NT2/D1 (cell line): Measurements from ENCODE around the gene CACNA2D3.

Experiments
- DNase-seq: peaks from one replicate; pipeline ENCODE4 v3.0.0-alpha.2; 2011; ENCODE audit warnings: low read depth, low spot score
- H3K27me3 ChIP-seq: 2 replicates; pipeline ENCODE4 v1.6.0; 2011; ENCODE audit warnings: mild to moderate bottlenecking; ENCODE audit not compliant: insufficient read length, insufficient read depth
- H3K36me3 ChIP-seq: 2 replicates; pipeline ENCODE4 v1.6.1; 2011; ENCODE audit warnings: mild to moderate bottlenecking, low read length, mixed read lengths; ENCODE audit not compliant: insufficient read depth, insufficient read length
- H3K4me1 ChIP-seq: 2 replicates; pipeline ENCODE4 v1.5.1; 2011; ENCODE audit not compliant: insufficient read depth, insufficient read length
- H3K4me3 ChIP-seq: 2 replicates; pipeline ENCODE4 v1.5.1; 2011; ENCODE audit warnings: low read depth; ENCODE audit not compliant: insufficient read length
- H3K9ac ChIP-seq: 2 replicates; pipeline ENCODE4 v1.6.0; 2011; ENCODE audit warnings: low read depth; ENCODE audit not compliant: insufficient read length
- H3K9me3 ChIP-seq: 2 replicates; pipeline ENCODE4 v1.5.1; 2011; ENCODE audit warnings: mild to moderate bottlenecking, low read length; ENCODE audit not compliant: insufficient read depth
- SUZ12 ChIP-seq: IDR thresholded peaks from 2 replicates; pipeline ENCODE4 v1.6.1; 2011; ENCODE audit not compliant: insufficient read length, insufficient read depth; ENCODE audit errors: extremely low read depth
- YY1 ChIP-seq: IDR thresholded peaks from 2 replicates; pipeline ENCODE4 v1.6.1; 2011; ENCODE audit not compliant: insufficient read length, insufficient read depth
- ZNF274 ChIP-seq: IDR thresholded peaks from 2 replicates; pipeline ENCODE4 v1.6.1; 2011; ENCODE audit warnings: mild to moderate bottlenecking, low read depth, low read length

CACNA2D3 gene

GRCh38 chr3:54358316-54358715, 236.0 kb downstream of the CACNA2D3 start:
- no peaks in the 10 kb centered on the region for H3K36me3 ChIP-seq
- no peaks in the 10 kb centered on the region for H3K9me3 ChIP-seq
- H3K27me3 ChIP-seq = no peaks in the 10 kb centered on the region
- no peak overlapping the region for H3K4me3 ChIP-seq
- no peaks in the 10 kb centered on the region for H3K4me1 ChIP-seq
- TF ChIP-seq ZNF274 (no peak), SUZ12 (no peak), YY1 (no peak)
- DNase-seq = no peak
- H3K9ac ChIP-seq = no peak overlapping the region

GRCh38 chr3:54358969-54359694, 236.8 kb downstream of the CACNA2D3 start:
- Histone ChIP-seq H3K9ac (no peak overlapping the region), H3K27me3 (no peaks in the 10 kb centered on the region), H3K36me3 (no peaks in the 10 kb centered on the region), H3K4me1 (no peaks in the 10 kb centered on the region), H3K9me3 (no peaks in the 10 kb centered on the region), H3K4me3 (no peak overlapping the region)
- DNase-seq = no peak
- no peak for TF ChIP-seq YY1
- TF ChIP-seq SUZ12 = no peak
- no peak for TF ChIP-seq ZNF274

- Histone ChIP-seq H3K27me3 (no peaks in the 10 kb centered on the region), H3K4me1 (no peaks in the 10 kb centered on the region), H3K36me3 (no peaks in the 10 kb centered on the region), H3K4me3 (no peak overlapping the region), H3K9ac (no peak overlapping the region), H3K9me3 (no peaks in the 10 kb centered on the region)
- DNase-seq = no peak
- TF ChIP-seq SUZ12 (no peak), ZNF274 (no peak), YY1 (no peak)
Observed at GRCh38 chr3:54360320-54360719, 238.0 kb downstream of the CACNA2D3 start.

- H3K9me3 ChIP-seq = no peaks in the 10 kb centered on the region
- H3K9ac ChIP-seq = no peak overlapping the region
- H3K4me1 ChIP-seq = no peaks in the 10 kb centered on the region
- no peaks in the 10 kb centered on the region for H3K36me3 ChIP-seq
- H3K27me3 ChIP-seq = no peaks in the 10 kb centered on the region
- no peak for DNase-seq
- no peak overlapping the region for H3K4me3 ChIP-seq
- TF ChIP-seq ZNF274 (no peak), SUZ12 (no peak), YY1 (no peak)
Observed at GRCh38 chr3:54361746-54362283, 239.5 kb downstream of the CACNA2D3 start.

GRCh38 chr3:54366007-54366750, 243.8 kb downstream of the CACNA2D3 start:
- H3K9me3 ChIP-seq = no peaks in the 10 kb centered on the region
- H3K4me3 ChIP-seq = no peak overlapping the region
- H3K9ac ChIP-seq = no peak overlapping the region
- DNase-seq = no peak
- H3K27me3 ChIP-seq = no peaks in the 10 kb centered on the region
- no peaks in the 10 kb centered on the region for H3K4me1 ChIP-seq
- no peaks in the 10 kb centered on the region for H3K36me3 ChIP-seq
- no peak for TF ChIP-seq ZNF274
- no peak for TF ChIP-seq YY1

- no peak for TF ChIP-seq ZNF274
- no peak for TF ChIP-seq SUZ12
- no peak for TF ChIP-seq YY1
- H3K9ac ChIP-seq = no peak overlapping the region
- no peak for DNase-seq
- no peaks in the 10 kb centered on the region for H3K36me3 ChIP-seq
- no peaks in the 10 kb centered on the region for H3K27me3 ChIP-seq
- no peak overlapping the region for H3K4me3 ChIP-seq
- no peaks in the 10 kb centered on the region for H3K9me3 ChIP-seq
- no peaks in the 10 kb centered on the region for H3K4me1 ChIP-seq
Observed at GRCh38 chr3:54366839-54367238, 244.5 kb downstream of the CACNA2D3 start.

- no peak for DNase-seq
- Histone ChIP-seq H3K9me3 (no peaks in the 10 kb centered on the region), H3K4me1 (no peaks in the 10 kb centered on the region), H3K27me3 (no peaks in the 10 kb centered on the region), H3K4me3 (no peak overlapping the region), H3K9ac (no peak overlapping the region), H3K36me3 (no peaks in the 10 kb centered on the region)
- TF ChIP-seq ZNF274 (no peak), YY1 (no peak), SUZ12 (no peak)
Observed at GRCh38 chr3:54372232-54372631, 249.9 kb downstream of the CACNA2D3 start.
